ENCODE measurements around the gene HOXA10. TPM values are rescaled to one million over a fixed set of nuclear protein-coding genes. Genes with fewer than 3 reads are reported as not detected.

HOXA10 gene
- total RNA-seq, 1 experiment from 2014 or later: not detected

DNA sequence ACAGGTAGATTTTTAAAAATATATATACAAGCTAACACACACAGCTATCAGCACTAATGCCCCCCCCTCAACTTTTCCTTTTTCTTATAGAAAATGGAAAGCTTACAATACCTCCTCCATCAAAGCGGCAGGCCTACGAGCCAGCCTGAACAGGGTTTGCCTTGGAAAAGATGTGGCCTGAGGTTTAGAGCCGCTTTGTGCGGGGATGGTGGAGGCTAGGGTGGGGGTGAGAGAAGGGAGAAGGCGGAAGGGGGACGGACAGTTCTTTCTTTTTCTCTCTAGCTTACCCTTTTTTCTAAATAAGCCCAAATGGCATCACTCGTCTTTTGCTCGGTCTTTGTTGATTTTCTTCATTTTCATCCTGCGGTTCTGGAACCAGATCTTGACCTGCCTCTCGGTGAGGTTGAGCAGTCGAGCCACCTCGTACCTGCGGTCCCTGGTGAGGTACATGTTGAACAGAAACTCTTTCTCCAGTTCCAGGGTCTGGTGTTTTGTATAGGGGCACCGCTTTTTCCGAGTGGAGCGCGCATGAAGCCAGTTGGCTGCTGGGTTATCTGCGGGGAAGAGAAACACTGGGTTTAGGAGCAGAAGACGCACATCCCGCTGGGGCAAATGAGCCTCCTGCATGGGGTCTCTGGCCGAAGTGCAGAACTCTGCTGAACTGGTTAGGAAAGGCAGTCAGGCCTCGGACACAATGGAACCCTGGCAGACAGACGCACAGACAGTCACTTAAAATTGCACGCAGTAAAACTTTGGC is 10.7 kb downstream of the HOXA10 start:
- BruUV-seq (replicated peaks): no TSS peak
- Histone ChIP-seq H3K4me1 (ENCODE audit: insufficient read depth, low read length, poor library complexity, severe bottlenecking) (no peaks in the 10 kb centered on the region), H3K9me3 (ENCODE audit: low read depth, low read length, poor library complexity, severe bottlenecking) (no peaks in the 10 kb centered on the region), H3K36me3 (ENCODE audit: insufficient read depth, low read length, poor library complexity, severe bottlenecking) (no peaks in the 10 kb centered on the region), H3K4me3 (ENCODE audit: low read depth, low read length, poor library complexity, severe bottlenecking) (no peak overlapping the region), H3K27me3 (replicated peaks; ENCODE audit: insufficient read depth, low read depth, low read length, poor library complexity) (peaks cover 61% of the 10 kb centered on the region), H3K27ac (ENCODE audit: low read depth, low read length, poor library complexity, severe bottlenecking) (no peak overlapping the region)
- TF ChIP-seq, protein P1, sequence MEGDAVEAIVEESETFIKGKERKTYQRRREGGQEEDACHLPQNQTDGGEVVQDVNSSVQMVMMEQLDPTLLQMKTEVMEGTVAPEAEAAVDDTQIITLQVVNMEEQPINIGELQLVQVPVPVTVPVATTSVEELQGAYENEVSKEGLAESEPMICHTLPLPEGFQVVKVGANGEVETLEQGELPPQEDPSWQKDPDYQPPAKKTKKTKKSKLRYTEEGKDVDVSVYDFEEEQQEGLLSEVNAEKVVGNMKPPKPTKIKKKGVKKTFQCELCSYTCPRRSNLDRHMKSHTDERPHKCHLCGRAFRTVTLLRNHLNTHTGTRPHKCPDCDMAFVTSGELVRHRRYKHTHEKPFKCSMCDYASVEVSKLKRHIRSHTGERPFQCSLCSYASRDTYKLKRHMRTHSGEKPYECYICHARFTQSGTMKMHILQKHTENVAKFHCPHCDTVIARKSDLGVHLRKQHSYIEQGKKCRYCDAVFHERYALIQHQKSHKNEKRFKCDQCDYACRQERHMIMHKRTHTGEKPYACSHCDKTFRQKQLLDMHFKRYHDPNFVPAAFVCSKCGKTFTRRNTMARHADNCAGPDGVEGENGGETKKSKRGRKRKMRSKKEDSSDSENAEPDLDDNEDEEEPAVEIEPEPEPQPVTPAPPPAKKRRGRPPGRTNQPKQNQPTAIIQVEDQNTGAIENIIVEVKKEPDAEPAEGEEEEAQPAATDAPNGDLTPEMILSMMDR (conservative IDR thresholded peaks at IDR 0.05; ENCODE audit: low read depth, low read length): no peak
- TF ChIP-seq EZH2 (IDR thresholded peaks at IDR 0.05; ENCODE audit: borderline replicate concordance, low read depth, low read length, poor library complexity, severe bottlenecking): no peak
- intact Hi-C loops (cut with micrococcal nuclease; ENCODE audit: unreplicated experiment): loop anchor here (5.0 to 10.0 kb wide), 2 partner anchors 796 to 1269 kb away; no protein-coding TSS in a partner anchor
- no peak for DNase-seq (ENCODE audit: low spot score)
- ChIA-PET POLR2A (ENCODE audit: low non-redundant PET) (no interaction called here), CTCF (no interaction called here)

DNA sequence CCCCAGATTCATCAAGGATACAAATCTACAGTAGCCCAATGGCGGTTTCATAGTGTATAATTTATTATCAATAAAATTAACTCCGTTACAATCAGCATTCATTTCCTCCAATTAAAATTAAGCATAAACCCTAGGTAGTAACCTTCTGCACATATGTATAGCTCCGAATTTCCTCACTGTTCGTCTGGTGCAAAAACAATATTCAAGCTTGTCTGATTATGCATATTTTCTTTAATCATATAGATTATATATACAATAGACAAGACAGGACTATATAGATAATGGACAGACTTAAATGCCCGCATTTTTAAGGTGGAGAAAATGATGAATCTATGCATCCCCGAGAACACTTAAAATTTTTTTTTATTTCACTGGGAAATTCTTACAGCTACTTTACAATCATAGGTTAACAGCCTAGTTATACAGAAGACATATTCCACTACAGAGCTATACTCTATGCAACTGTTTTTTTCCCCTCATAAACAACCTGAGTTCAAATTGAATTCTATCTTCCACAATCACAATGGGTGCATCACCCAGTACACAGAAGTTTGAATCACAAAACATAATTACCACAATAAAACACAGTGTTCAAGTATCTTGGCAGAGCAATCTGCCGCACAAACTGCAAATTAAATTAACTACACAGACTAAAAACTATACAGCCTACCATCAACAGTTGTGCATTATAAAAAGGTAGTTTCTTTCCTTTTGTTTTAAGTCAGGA is 11.4 kb downstream of the HOXA10 start:
- no peaks in the 10 kb centered on the region for H3K4me1 ChIP-seq (ENCODE audit: insufficient read depth, low read length, poor library complexity, severe bottlenecking)
- no TSS peak for BruUV-seq (replicated peaks)
- POLR2A ChIA-PET (ENCODE audit: low non-redundant PET): no interaction called here
- DNase-seq (ENCODE audit: low spot score): no peak
- CTCF ChIA-PET: no interaction called here
- intact Hi-C loops (cut with micrococcal nuclease; ENCODE audit: unreplicated experiment): loop anchor here (5.0 to 10.0 kb wide), 2 partner anchors 795 to 1268 kb away; no protein-coding TSS in a partner anchor
- no peak overlapping the region for H3K4me3 ChIP-seq (ENCODE audit: low read depth, low read length, poor library complexity, severe bottlenecking)
- H3K9me3 ChIP-seq (ENCODE audit: low read depth, low read length, poor library complexity, severe bottlenecking): no peaks in the 10 kb centered on the region
- no peaks in the 10 kb centered on the region for H3K36me3 ChIP-seq (ENCODE audit: insufficient read depth, low read length, poor library complexity, severe bottlenecking)
- no peak overlapping the region for H3K27ac ChIP-seq (ENCODE audit: low read depth, low read length, poor library complexity, severe bottlenecking)
- peaks cover 61% of the 10 kb centered on the region for H3K27me3 ChIP-seq (replicated peaks; ENCODE audit: insufficient read depth, low read depth, low read length, poor library complexity)
- no peak for TF ChIP-seq EZH2 (IDR thresholded peaks at IDR 0.05; ENCODE audit: borderline replicate concordance, low read depth, low read length, poor library complexity, severe bottlenecking)
- TF ChIP-seq, protein P1 (conservative IDR thresholded peaks at IDR 0.05; ENCODE audit: low read depth, low read length): no peak

DNA sequence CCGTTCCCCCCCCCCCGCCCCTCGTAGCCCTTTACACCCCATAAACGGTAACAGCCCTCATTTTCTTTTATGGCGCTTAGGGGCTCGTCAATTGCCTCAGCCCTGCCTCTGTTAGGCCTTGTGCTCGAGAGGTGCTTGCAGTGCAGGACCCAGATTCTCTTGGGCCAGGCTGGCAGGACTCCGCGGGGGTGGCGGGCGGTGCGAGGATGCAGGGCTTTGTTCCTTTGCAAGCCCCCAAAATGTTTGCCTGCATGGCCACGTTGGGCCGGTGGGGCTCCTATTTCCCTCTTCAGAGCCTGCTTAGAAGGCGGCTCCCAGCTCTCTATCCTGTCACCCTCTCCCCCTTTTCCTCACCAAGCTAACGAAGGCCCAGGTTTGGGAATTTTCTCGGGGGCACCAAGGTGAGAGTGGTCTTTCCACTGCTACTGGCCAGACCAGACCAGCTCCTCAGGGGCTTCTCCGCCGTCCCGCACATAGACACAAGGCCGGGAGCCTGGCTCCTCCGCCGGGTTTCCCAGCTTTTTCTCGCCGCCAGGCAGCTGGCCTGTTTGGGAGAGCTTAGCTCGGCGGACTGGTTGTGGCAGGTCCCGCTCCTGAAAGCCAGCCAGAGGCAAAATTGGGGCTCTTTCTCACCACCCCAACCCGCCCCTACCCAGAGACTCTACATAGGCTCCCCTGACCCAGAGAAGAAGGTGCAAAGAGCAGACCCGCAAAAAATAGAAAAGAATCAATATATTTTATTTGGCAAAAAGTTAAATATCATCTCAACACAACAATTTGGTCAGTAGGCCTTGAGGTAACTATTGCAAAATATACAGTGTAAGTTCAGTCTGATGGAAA is 12.2 kb downstream of the HOXA10 start:
- intact Hi-C loops (cut with micrococcal nuclease; ENCODE audit: unreplicated experiment): loop anchor here (2.0 to 10.0 kb wide), 3 partner anchors 479 to 1267 kb away; no protein-coding TSS in a partner anchor
- Histone ChIP-seq H3K4me1 (ENCODE audit: insufficient read depth, low read length, poor library complexity, severe bottlenecking) (no peaks in the 10 kb centered on the region), H3K4me3 (ENCODE audit: low read depth, low read length, poor library complexity, severe bottlenecking) (no peak overlapping the region), H3K27me3 (replicated peaks; ENCODE audit: insufficient read depth, low read depth, low read length, poor library complexity) (peaks cover 61% of the 10 kb centered on the region), H3K9me3 (ENCODE audit: low read depth, low read length, poor library complexity, severe bottlenecking) (no peaks in the 10 kb centered on the region), H3K36me3 (ENCODE audit: insufficient read depth, low read length, poor library complexity, severe bottlenecking) (no peaks in the 10 kb centered on the region), H3K27ac (ENCODE audit: low read depth, low read length, poor library complexity, severe bottlenecking) (no peak overlapping the region)
- ChIA-PET POLR2A (ENCODE audit: low non-redundant PET) (no interaction called here), CTCF (interaction anchor here (0.6 to 1.7 kb wide), 7 partner anchors 48 to 793 kb away, joined by 3 to 14 read pairs (median 6); no protein-coding TSS in a partner anchor)
- BruUV-seq (replicated peaks): no TSS peak
- no peak for DNase-seq (ENCODE audit: low spot score)
- TF ChIP-seq, protein P1 (conservative IDR thresholded peaks at IDR 0.05; ENCODE audit: low read depth, low read length): no peak
- no peak for TF ChIP-seq EZH2 (IDR thresholded peaks at IDR 0.05; ENCODE audit: borderline replicate concordance, low read depth, low read length, poor library complexity, severe bottlenecking)
